WERI-Rb-1 (cell line): ENCODE data around the gene FAM98B.

ENCODE experiments used
- DNase-seq: peaks from one replicate; pipeline ENCODE4 v3.0.0-alpha.2; 2020
- H3K27ac ChIP-seq: fragments of 250-450 bp; sonication (Bioruptor Pico); 2 replicates; pipeline ENCODE4 v1.5.1; 2020; ENCODE audit warnings: mild to moderate bottlenecking, moderate library complexity
- H3K27me3 ChIP-seq: fragments of 250-450 bp; sonication (Bioruptor Pico); 2 replicates; pipeline ENCODE4 v1.5.1; 2021; ENCODE audit warnings: mild to moderate bottlenecking, low read depth, moderate library complexity; ENCODE audit not compliant: insufficient read depth, severe bottlenecking
- H3K36me3 ChIP-seq: fragments of 250-450 bp; sonication (Bioruptor Pico); 2 replicates; pipeline ENCODE4 v1.5.1; 2020; ENCODE audit warnings: mild to moderate bottlenecking, moderate library complexity
- H3K4me3 ChIP-seq: 2 replicates; pipeline ENCODE4 v1.5.1; 2011; ENCODE audit warnings: low read depth, mild to moderate bottlenecking, control low read depth, low read length
- H3K9me3 ChIP-seq: fragments of 250-450 bp; sonication (Bioruptor Pico); 2 replicates; pipeline ENCODE4 v1.5.1; 2021; ENCODE audit warnings: mild to moderate bottlenecking, moderate library complexity; ENCODE audit not compliant: severe bottlenecking
- CTCF ChIP-seq: IDR thresholded peaks from 2 replicates; pipeline ENCODE4 v1.5.1; 2011; ENCODE audit warnings: low read depth, mild to moderate bottlenecking, control low read depth, inconsistent platforms, low read length

The FAM98B gene

GRCh38 chr15:38514601-38515000 is 60.7 kb downstream of the FAM98B start:
- Histone ChIP-seq H3K9me3 (no peaks in the 10 kb centered on the region), H3K27ac (no peak overlapping the region), H3K4me3 (no peak overlapping the region), H3K36me3 (no peaks in the 10 kb centered on the region), H3K27me3 (peaks cover 9% of the 10 kb centered on the region)
- TF ChIP-seq CTCF: no peak
- DNase-seq: no peak

GRCh38 chr15:38516626-38517025 is 62.7 kb downstream of the FAM98B start:
- Histone ChIP-seq H3K27ac (no peak overlapping the region), H3K4me3 (no peak overlapping the region), H3K9me3 (no peaks in the 10 kb centered on the region), H3K36me3 (no peaks in the 10 kb centered on the region), H3K27me3 (peaks cover 13% of the 10 kb centered on the region)
- no peak for DNase-seq
- TF ChIP-seq CTCF: no peak

- no peak for TF ChIP-seq CTCF
- Histone ChIP-seq H3K27ac (no peak overlapping the region), H3K9me3 (no peaks in the 10 kb centered on the region), H3K4me3 (no peak overlapping the region), H3K36me3 (no peaks in the 10 kb centered on the region), H3K27me3 (peaks cover 13% of the 10 kb centered on the region)
- no peak for DNase-seq
These were observed 63.5 kb downstream of the FAM98B start for GRCh38 chr15:38517312-38517975.

- Histone ChIP-seq H3K36me3 (no peaks in the 10 kb centered on the region), H3K9me3 (no peaks in the 10 kb centered on the region), H3K27me3 (peaks cover 16% of the 10 kb centered on the region), H3K4me3 (no peak overlapping the region), H3K27ac (no peak overlapping the region)
- TF ChIP-seq CTCF: no peak
- DNase-seq: no peak
These were observed 64.2 kb downstream of the FAM98B start for GRCh38 chr15:38518084-38518483.

GRCh38 chr15:38520035-38520434 is 66.1 kb downstream of the FAM98B start:
- H3K36me3 ChIP-seq: no peaks in the 10 kb centered on the region
- DNase-seq: no peak
- H3K9me3 ChIP-seq: no peaks in the 10 kb centered on the region
- peaks cover 18% of the 10 kb centered on the region for H3K27me3 ChIP-seq
- H3K4me3 ChIP-seq: no peak overlapping the region
- H3K27ac ChIP-seq: no peak overlapping the region
- no peak for TF ChIP-seq CTCF

GRCh38 chr15:38521316-38521715 is 67.4 kb downstream of the FAM98B start:
- DNase-seq: no peak
- no peak overlapping the region for H3K4me3 ChIP-seq
- H3K27ac ChIP-seq: no peak overlapping the region
- no peak for TF ChIP-seq CTCF
- peaks cover 18% of the 10 kb centered on the region for H3K27me3 ChIP-seq
- no peaks in the 10 kb centered on the region for H3K36me3 ChIP-seq
- H3K9me3 ChIP-seq: no peaks in the 10 kb centered on the region
